A673 (cell line): Measurements from ENCODE around the gene SP2. TPM values are rescaled to one million over a fixed set of nuclear protein-coding genes. Genes with fewer than 3 reads are reported as not detected.

Experiments
- BruUV-seq: library from RNA; stranded (reverse); fragments of 400-500 nt; replicated peaks from 2 replicates; lab custom pipeline; 2021; lab: Mats Ljungman, UMichigan
- CTCF ChIA-PET: fragments of 300-600 bp; sonication (Branson Sonifier 250); formaldehyde crosslinking; loops from one replicate; lab custom pipeline; 2022; ENCODE audit warnings: antibody characterized with exemption; lab: Charles Lee
- POLR2A ChIA-PET: fragments of 300-600 bp; sonication (Branson Sonifier 250); formaldehyde crosslinking; loops from one replicate; lab custom pipeline; 2022; ENCODE audit warnings: antibody characterized with exemption; ENCODE audit not compliant: low non-redundant PET; lab: Charles Lee
- DNase-seq: peaks from one replicate; pipeline ENCODE4 v3.0.0-alpha.2; 2015; ENCODE audit warnings: low spot score
- H3K27ac ChIP-seq: fragments of 200-600 bp; sonication (generic); 2 replicates; pipeline ENCODE4 v1.5.1; 2016; ENCODE audit warnings: mixed run types, low read depth, mild to moderate bottlenecking, mixed read lengths, antibody characterized with exemption, low read length; ENCODE audit not compliant: poor library complexity, severe bottlenecking
- H3K27me3 ChIP-seq: fragments of 200-600 bp; sonication (generic); replicated peaks from 2 replicates; pipeline ENCODE4 v1.6.1; 2017; ENCODE audit warnings: mixed run types, low read depth, mild to moderate bottlenecking, mixed read lengths, antibody characterized with exemption, low read length; ENCODE audit not compliant: insufficient read depth, poor library complexity
- H3K36me3 ChIP-seq: fragments of 200-600 bp; sonication (generic); 2 replicates; pipeline ENCODE4 v1.6.1; 2016; ENCODE audit warnings: mixed run types, mild to moderate bottlenecking, mixed read lengths, antibody characterized with exemption, low read length; ENCODE audit not compliant: insufficient read depth, poor library complexity, severe bottlenecking
- H3K4me1 ChIP-seq: fragments of 200-600 bp; sonication (generic); 2 replicates; pipeline ENCODE4 v1.6.1; 2017; ENCODE audit warnings: mixed run types, mild to moderate bottlenecking, mixed read lengths, antibody characterized with exemption, low read length; ENCODE audit not compliant: insufficient read depth, poor library complexity, severe bottlenecking
- H3K4me3 ChIP-seq: fragments of 200-600 bp; sonication (generic); 2 replicates; pipeline ENCODE4 v1.5.1; 2016; ENCODE audit warnings: low read depth, mixed run types, mild to moderate bottlenecking, mixed read lengths, low read length; ENCODE audit not compliant: poor library complexity, severe bottlenecking
- H3K9me3 ChIP-seq: fragments of 200-600 bp; sonication (generic); 2 replicates; pipeline ENCODE4 v1.6.1; 2016; ENCODE audit warnings: mixed run types, low read depth, mild to moderate bottlenecking, mixed read lengths, antibody characterized with exemption, low read length; ENCODE audit not compliant: poor library complexity, severe bottlenecking
- EZH2 ChIP-seq: fragments of 200-600 bp; sonication (generic); IDR thresholded peaks from 2 replicates; pipeline ENCODE4 v1.6.1; 2017; ENCODE audit warnings: borderline replicate concordance, low read depth, mild to moderate bottlenecking, mixed read lengths, antibody characterized with exemption, low read length; ENCODE audit not compliant: poor library complexity, severe bottlenecking
- intact Hi-C: fragments of 100-400 bp; cut with micrococcal nuclease; formaldehyde crosslinking; loops from one replicate; pipeline ENCODE4 v1.10.0; 2022; ENCODE audit not compliant: unreplicated experiment
- total RNA-seq: library from RNA; stranded (reverse); gene quantifications from 2 replicates; pipeline ENCODE4 v1.2.3, GENCODE V29; 2021
- TF ChIP-seq, protein P1 (sequence below): fragments of 300-800, 200-600 bp; sonication (generic); conservative IDR thresholded peaks from 2 replicates; pipeline ENCODE4 v1.5.1; 2017; ENCODE audit warnings: low read depth, mild to moderate bottlenecking, antibody characterized with exemption, low read length, moderate library complexity, mixed read lengths

SP2 gene
- total RNA-seq, 1 experiment from 2014 or later = 19.5 TPM

DNA sequence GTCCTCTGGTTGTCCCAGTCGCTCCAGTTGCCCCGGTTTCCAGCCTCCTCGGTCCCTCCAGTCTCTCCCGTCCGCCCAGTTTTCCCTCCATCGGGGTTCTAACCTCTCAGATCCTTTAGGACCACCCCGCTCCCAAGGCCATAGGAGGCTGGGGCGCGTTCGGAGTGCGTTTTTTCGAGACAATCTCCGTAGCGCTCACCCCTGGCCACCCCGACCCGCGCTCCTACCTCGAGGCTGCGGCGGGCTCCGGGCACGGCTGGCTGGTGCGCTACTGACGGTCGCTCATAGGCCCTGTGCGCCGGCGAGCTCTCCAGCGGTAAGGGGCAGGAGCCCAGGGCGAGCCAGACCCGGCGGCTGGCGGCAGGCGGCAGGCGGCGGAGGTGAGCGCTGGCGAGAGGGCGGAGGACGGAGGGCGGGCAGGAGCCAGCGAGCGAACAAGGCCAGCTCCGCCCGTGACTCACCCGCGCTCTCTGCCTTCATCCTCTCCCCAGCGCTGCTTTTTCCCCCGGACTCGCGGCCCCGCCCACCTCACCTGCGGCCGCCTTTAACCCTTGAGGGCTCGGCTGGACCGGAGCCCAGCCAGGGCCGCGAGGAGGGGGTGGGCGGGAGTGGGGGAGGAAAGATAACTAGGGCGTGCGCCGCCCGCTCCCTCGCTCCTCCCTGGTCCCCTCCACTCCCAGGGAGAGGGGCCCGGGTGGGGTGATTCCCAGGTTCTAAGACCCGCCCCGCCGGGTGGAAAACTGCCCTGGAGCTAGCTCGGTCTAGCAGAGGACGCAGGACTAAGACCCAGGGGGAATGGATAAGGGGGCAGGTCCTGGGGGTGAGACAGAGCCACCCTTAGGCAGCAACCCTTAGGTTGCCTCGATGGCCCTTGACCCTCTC, 45.1 kb upstream of the SP2 start, which contains the start of gene SP6:
Gene SP6, minus strand, starts transcription at position 472 of the 882 bp plus-strand sequence. CDS start 2,734 bp downstream, outside the sequence.
- POLR2A ChIA-PET = no interaction called here
- no peaks in the 10 kb centered on the region for H3K4me1 ChIP-seq

GRCh38 chr17:47851764-47852112, 44.3 kb upstream of the SP2 start:
- peaks cover 89% of the 10 kb centered on the region for H3K27me3 ChIP-seq
- H3K36me3 ChIP-seq = no peaks in the 10 kb centered on the region
- H3K4me3 ChIP-seq = no peak overlapping the region
- ChIA-PET CTCF (interaction anchor here (0.7 kb wide), 1 partner anchor 204 kb away, joined by 7 read pairs; no protein-coding TSS in a partner anchor), POLR2A (interaction anchor here (0.6 kb wide), 1 partner anchor 1952 kb away, joined by 4 read pairs; no protein-coding TSS in a partner anchor)
- TF ChIP-seq, protein P1, sequence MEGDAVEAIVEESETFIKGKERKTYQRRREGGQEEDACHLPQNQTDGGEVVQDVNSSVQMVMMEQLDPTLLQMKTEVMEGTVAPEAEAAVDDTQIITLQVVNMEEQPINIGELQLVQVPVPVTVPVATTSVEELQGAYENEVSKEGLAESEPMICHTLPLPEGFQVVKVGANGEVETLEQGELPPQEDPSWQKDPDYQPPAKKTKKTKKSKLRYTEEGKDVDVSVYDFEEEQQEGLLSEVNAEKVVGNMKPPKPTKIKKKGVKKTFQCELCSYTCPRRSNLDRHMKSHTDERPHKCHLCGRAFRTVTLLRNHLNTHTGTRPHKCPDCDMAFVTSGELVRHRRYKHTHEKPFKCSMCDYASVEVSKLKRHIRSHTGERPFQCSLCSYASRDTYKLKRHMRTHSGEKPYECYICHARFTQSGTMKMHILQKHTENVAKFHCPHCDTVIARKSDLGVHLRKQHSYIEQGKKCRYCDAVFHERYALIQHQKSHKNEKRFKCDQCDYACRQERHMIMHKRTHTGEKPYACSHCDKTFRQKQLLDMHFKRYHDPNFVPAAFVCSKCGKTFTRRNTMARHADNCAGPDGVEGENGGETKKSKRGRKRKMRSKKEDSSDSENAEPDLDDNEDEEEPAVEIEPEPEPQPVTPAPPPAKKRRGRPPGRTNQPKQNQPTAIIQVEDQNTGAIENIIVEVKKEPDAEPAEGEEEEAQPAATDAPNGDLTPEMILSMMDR = no peak
- TF ChIP-seq EZH2 = no peak
- no peak for DNase-seq
- no peaks in the 10 kb centered on the region for H3K9me3 ChIP-seq
- intact Hi-C loops = no loop called here
- H3K27ac ChIP-seq = no peak overlapping the region
- H3K4me1 ChIP-seq = no peaks in the 10 kb centered on the region
- no TSS peak for BruUV-seq

More for the DNA sequence above, 45.1 kb upstream of the SP2 start, which contains the start of gene SP6:
- intact Hi-C loops = no loop called here
- no peak within 1 kb of the TSS for H3K27ac ChIP-seq
- H3K27me3 ChIP-seq = peaks cover 97% of the 10 kb centered on the region
- CTCF ChIA-PET = no interaction called here
- peak; percentile 42 for TF ChIP-seq EZH2
- TF ChIP-seq, protein P1 = no peak
- H3K9me3 ChIP-seq = no peaks in the 10 kb centered on the region
- BruUV-seq = no TSS peak
- no peaks in the 10 kb centered on the region for H3K36me3 ChIP-seq
- no peak within 1 kb of the TSS for H3K4me3 ChIP-seq
- DNase-seq = no peak

DNA sequence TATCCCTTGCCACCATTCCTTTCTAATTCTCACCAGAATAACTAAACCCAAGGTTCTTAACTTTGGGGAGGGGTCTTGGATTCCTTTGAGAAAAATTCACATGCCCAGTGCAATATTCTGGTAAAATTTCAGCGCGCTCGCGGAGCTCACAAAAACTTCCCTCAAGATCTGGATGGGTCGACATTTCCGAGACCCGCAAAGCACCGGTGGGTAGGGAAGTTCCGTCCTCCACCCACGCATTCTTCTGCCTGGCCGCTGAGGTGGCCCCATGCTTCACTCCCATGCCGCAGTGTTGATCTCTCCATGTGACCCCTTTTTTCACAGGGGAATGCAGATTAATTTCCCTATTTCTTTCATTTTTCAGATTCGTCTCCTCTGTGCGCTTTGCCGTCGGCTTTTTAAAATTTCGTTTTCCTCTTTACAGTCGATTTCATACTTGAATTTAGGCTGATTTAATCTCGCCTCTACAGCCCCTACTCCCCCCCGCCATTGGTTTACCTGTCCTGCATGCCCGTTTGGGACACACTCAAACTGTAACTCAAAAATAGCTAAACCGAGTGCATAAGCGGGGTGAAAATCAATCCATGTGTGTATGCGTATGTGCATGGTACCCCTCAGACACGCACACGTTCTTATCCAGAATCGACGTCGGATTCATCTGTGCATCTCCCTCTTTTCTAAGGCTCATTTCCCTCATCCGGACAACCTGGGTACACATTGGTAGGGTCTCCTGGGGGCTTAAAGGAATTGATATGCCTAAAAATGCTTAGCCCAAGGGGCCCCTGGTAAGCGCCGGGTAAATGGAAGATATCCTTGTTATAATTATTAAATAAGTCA, 43.7 kb upstream of the SP2 start:
- intact Hi-C loops = no loop called here
- H3K36me3 ChIP-seq = no peaks in the 10 kb centered on the region
- no TSS peak for BruUV-seq
- DNase-seq = no peak
- TF ChIP-seq, protein P1 = no peak
- peak; percentile 49 for TF ChIP-seq EZH2
- no peak overlapping the region for H3K27ac ChIP-seq
- ChIA-PET CTCF (interaction anchor here (0.7 kb wide), 1 partner anchor 203 kb away, joined by 7 read pairs; no protein-coding TSS in a partner anchor), POLR2A (interaction anchor here (0.6 kb wide), 1 partner anchor 1951 kb away, joined by 4 read pairs; no protein-coding TSS in a partner anchor)
- H3K9me3 ChIP-seq = no peaks in the 10 kb centered on the region
- H3K27me3 ChIP-seq = peaks cover 83% of the 10 kb centered on the region
- no peaks in the 10 kb centered on the region for H3K4me1 ChIP-seq
- H3K4me3 ChIP-seq = no peak overlapping the region
